H1 (cell line): Measurements from ENCODE around the gene EXOSC7. TPM values are rescaled to one million over a fixed set of nuclear protein-coding genes. Genes with fewer than 3 reads are reported as not detected.

ENCODE experiments used
- CTCF ChIA-PET: fragments of 300-600 bp; sonication (Branson Sonifier 250); formaldehyde crosslinking; loops from one replicate; lab custom pipeline; 2021; ENCODE audit not compliant: partially characterized antibody; lab: Charles Lee
- POLR2A ChIA-PET: fragments of 300-600 bp; sonication (Branson Sonifier 250); formaldehyde crosslinking; loops from one replicate; lab custom pipeline; 2021; ENCODE audit warnings: inconsistent platforms; ENCODE audit not compliant: partially characterized antibody; lab: Charles Lee
- DNase-seq, 2 experiments: peaks; one replicate each; pipeline versions ENCODE4 v3.0.0 to v3.0.0-alpha.2; 2010 to 2022; ENCODE audit warnings: low spot score in 2 of 2, low read depth in 1 of 2, mixed read lengths in 1 of 2
- FAIRE-seq: peaks from 2 replicates; lab custom pipeline; 2011; peaks lifted over from hg19 to GRCh38; lab: Jason Lieb, UNC
- H2AFZ ChIP-seq: 2 replicates; pipeline ENCODE4 v1.8.1; 2012; ENCODE audit warnings: low read length, inconsistent platforms
- H2AK5ac ChIP-seq: 2 replicates; pipeline ENCODE4 v1.6.1; 2013; ENCODE audit warnings: low read depth, low read length
- H2BK120ac ChIP-seq: replicated peaks from 2 replicates; pipeline ENCODE3; 2013; ENCODE audit warnings: low read depth, low read length, inconsistent platforms
- H2BK12ac ChIP-seq: 2 replicates; pipeline ENCODE4 v1.6.1; 2013; ENCODE audit warnings: low read depth, low read length
- H2BK15ac ChIP-seq: 2 replicates; pipeline ENCODE4 v1.6.1; 2013; ENCODE audit warnings: low read length
- H2BK20ac ChIP-seq: 2 replicates; pipeline ENCODE4 v1.6.1; 2013; ENCODE audit warnings: low read length
- H2BK5ac ChIP-seq: 2 replicates; pipeline ENCODE4 v1.6.1; 2013; ENCODE audit warnings: low read depth, low read length
- H3K14ac ChIP-seq: 2 replicates; pipeline ENCODE4 v1.6.1; 2013; ENCODE audit warnings: inconsistent platforms; ENCODE audit not compliant: insufficient read length
- H3K18ac ChIP-seq: 2 replicates; pipeline ENCODE4 v1.6.1; 2013; ENCODE audit warnings: low read length; ENCODE audit errors: extremely low read depth
- H3K23ac ChIP-seq: 2 replicates; pipeline ENCODE4 v1.6.1; 2013; ENCODE audit warnings: inconsistent platforms; ENCODE audit not compliant: insufficient read length
- H3K23me2 ChIP-seq: 2 replicates; pipeline ENCODE4 v1.6.1; 2013; ENCODE audit warnings: low read depth, low read length
- H3K27ac ChIP-seq: 2 replicates; pipeline ENCODE4 v1.6.1; 2011; ENCODE audit warnings: low read depth, low read length, inconsistent platforms
- H3K27me3 ChIP-seq, 4 experiments: replicated peaks in 1 of 4; 1 replicate in 1 of 4; 2 replicates in 3 of 4; pipeline versions ENCODE4 v1.6.1 to v1.8.1; 2011 to 2013; ENCODE audit warnings: low read length in 3 of 4, mild to moderate bottlenecking in 3 of 4, inconsistent platforms in 2 of 4, mixed read lengths in 2 of 4, moderate library complexity in 1 of 4; ENCODE audit not compliant: control insufficient read depth in 3 of 4, insufficient read depth in 3 of 4; ENCODE audit errors: extremely low read depth in 1 of 4
- H3K36me3 ChIP-seq, 4 experiments: 2 replicates each; pipeline versions ENCODE4 v1.6.1 to v1.8.1; 2011 to 2013; ENCODE audit warnings: mild to moderate bottlenecking in 4 of 4, low read length in 3 of 4, moderate library complexity in 2 of 4, control low read depth in 1 of 4, inconsistent platforms in 1 of 4; ENCODE audit not compliant: insufficient read depth in 4 of 4, control insufficient read depth in 2 of 4
- H3K4ac ChIP-seq: replicated peaks from 2 replicates; pipeline ENCODE3; 2013; ENCODE audit warnings: low read length, low read depth, mixed read lengths, inconsistent platforms; ENCODE audit not compliant: insufficient read length
- H3K4me1 ChIP-seq, 4 experiments: replicated peaks in 1 of 4; 1 replicate in 1 of 4; 2 replicates in 3 of 4; pipeline versions ENCODE4 v1.6.1 to v1.8.1; 2011 to 2013; ENCODE audit warnings: low read length in 3 of 4, inconsistent platforms in 2 of 4, mixed read lengths in 1 of 4; ENCODE audit not compliant: insufficient read depth in 4 of 4, control insufficient read depth in 3 of 4
- H3K4me2 ChIP-seq, 2 experiments: 2 replicates each; pipeline versions ENCODE4 v1.6.1 to v1.8.1; 2011 to 2013; ENCODE audit warnings: low read depth in 2 of 2, low read length in 2 of 2, control low read depth in 1 of 2, inconsistent platforms in 1 of 2, mild to moderate bottlenecking in 1 of 2; ENCODE audit not compliant: insufficient read depth in 1 of 2
- H3K4me3 ChIP-seq, 4 experiments: fragments of 200-600, 300-600 bp in 1 of 4; sonication (generic), shearing (Covaris generic), sonication (Bioruptor Twin) in 1 of 4; 2 replicates each; pipeline versions ENCODE4 v1.5.1 to v1.8.1; 2011 to 2016; ENCODE audit warnings: low read length in 4 of 4, low read depth in 3 of 4, control low read depth in 2 of 4, inconsistent platforms in 2 of 4, mild to moderate bottlenecking in 2 of 4, mixed read lengths in 1 of 4, moderate library complexity in 1 of 4; ENCODE audit not compliant: insufficient read depth in 2 of 4; ENCODE audit errors: extremely low read depth in 1 of 4
- H3K56ac ChIP-seq: replicated peaks from 2 replicates; pipeline ENCODE3; 2013; ENCODE audit warnings: low read depth, mild to moderate bottlenecking, mixed read lengths, low read length, inconsistent platforms; ENCODE audit not compliant: insufficient read length
- H3K79me1 ChIP-seq: 2 replicates; pipeline ENCODE4 v1.6.1; 2013; ENCODE audit warnings: low read depth, low read length, control low read depth
- H3K79me2 ChIP-seq, 2 experiments: 2 replicates each; pipeline versions ENCODE4 v1.6.1 to v1.8.1; 2012 to 2013; ENCODE audit warnings: low read length in 2 of 2, mild to moderate bottlenecking in 2 of 2, inconsistent platforms in 1 of 2; ENCODE audit not compliant: insufficient read depth in 2 of 2, control insufficient read depth in 1 of 2
- H3K9ac ChIP-seq, 4 experiments: replicated peaks in 1 of 4; 1 replicate in 1 of 4; 2 replicates in 3 of 4; pipeline versions ENCODE4 v1.6.1 to v1.8.1; 2011 to 2013; ENCODE audit warnings: low read depth in 3 of 4, low read length in 3 of 4, control low read depth in 2 of 4, mild to moderate bottlenecking in 2 of 4, moderate library complexity in 2 of 4, inconsistent platforms in 1 of 4; ENCODE audit errors: extremely low read depth in 1 of 4
- H3K9me3 ChIP-seq, 2 experiments: 2 replicates each; pipeline versions ENCODE4 v1.6.1 to v1.8.1; 2012 to 2013; ENCODE audit warnings: mild to moderate bottlenecking in 2 of 2, moderate library complexity in 2 of 2, control low read depth in 1 of 2, inconsistent platforms in 1 of 2, low read depth in 1 of 2, low read length in 1 of 2, mixed read lengths in 1 of 2; ENCODE audit not compliant: insufficient read depth in 2 of 2
- H4K20me1 ChIP-seq, 2 experiments: replicated peaks in 1 of 2; 2 replicates each; pipeline versions ENCODE3 to v1.8.1; 2011 to 2013; ENCODE audit warnings: inconsistent platforms in 2 of 2, low read length in 2 of 2, mild to moderate bottlenecking in 1 of 2; ENCODE audit not compliant: insufficient read depth in 2 of 2, control insufficient read depth in 1 of 2
- H4K5ac ChIP-seq: 2 replicates; pipeline ENCODE4 v1.6.1; 2013; ENCODE audit warnings: low read length, low read depth, mixed read lengths, inconsistent platforms; ENCODE audit not compliant: insufficient read length
- H4K8ac ChIP-seq: 2 replicates; pipeline ENCODE4 v1.8.0; 2013; ENCODE audit warnings: mild to moderate bottlenecking, moderate library complexity, low read length, inconsistent platforms; ENCODE audit not compliant: insufficient read depth; ENCODE audit errors: extremely low read depth
- H4K91ac ChIP-seq: replicated peaks from 2 replicates; pipeline ENCODE3; 2013; ENCODE audit warnings: low read length, mixed read lengths, inconsistent platforms; ENCODE audit not compliant: insufficient read length
- TAF1 ChIP-seq: IDR thresholded peaks from 2 replicates; pipeline ENCODE4 v1.6.1; 2011; ENCODE audit warnings: mild to moderate bottlenecking, low read depth, low read length
- TAF7 ChIP-seq: optimal IDR thresholded peaks from 2 replicates; pipeline ENCODE3; 2011; ENCODE audit warnings: low read depth, mild to moderate bottlenecking, inconsistent platforms, low read length, moderate library complexity, borderline replicate concordance
- WGBS, 2 experiments: shearing (Covaris generic) in 1 of 2; methylation state at CpG; one replicate each; pipeline versions ENCODE4 v1.1.6 to v1.1.7; 2013 to 2015; ENCODE audit warnings: low lambda C conversion rate in 2 of 2, mixed read lengths in 2 of 2, inconsistent platforms in 1 of 2, low coverage in 1 of 2, missing lambda C conversion rate in 1 of 2; ENCODE audit not compliant: insufficient replicate concordance in 2 of 2, insufficient coverage in 1 of 2, insufficient read length in 1 of 2; ENCODE audit errors: extremely low coverage in 1 of 2, missing lambda C conversion rate in 1 of 2; 5-methylcytosine and 5-hydroxymethylcytosine counted together
- polyA plus RNA-seq, 7 experiments: library from polyadenylated mRNA; depleted of rRNA in 3 of 7; stranded (reverse) in 5 of 7; unstranded in 2 of 7; fragments of >200 nt in 5 of 7; fragments of 200-250 nt in 2 of 7; gene quantifications; 1 replicate in 5 of 7; 2 replicates in 1 of 7; 4 replicates in 1 of 7; pipeline versions ENCODE4 v1.2.1 to v1.2.3, GENCODE V29; 2011 to 2013; ENCODE audit warnings: missing spikeins in 2 of 7, mixed read lengths in 2 of 7
- total RNA-seq: library from RNA; stranded (reverse); fragmentation: NEBNext Ultra II Directional; extraction: Animal tissue kit (Norgen Biotek cat#: 25700); gene quantifications from 2 replicates; pipeline ENCODE4 v1.2.1, GENCODE V29; 2021

EXOSC7 gene
- total and polyA plus RNA-seq, 2 of the 8 experiments (the other 6 are each of a cell fraction or from before 2014, with no cell fraction given), result 92.7 to 94.5 TPM

DNA sequence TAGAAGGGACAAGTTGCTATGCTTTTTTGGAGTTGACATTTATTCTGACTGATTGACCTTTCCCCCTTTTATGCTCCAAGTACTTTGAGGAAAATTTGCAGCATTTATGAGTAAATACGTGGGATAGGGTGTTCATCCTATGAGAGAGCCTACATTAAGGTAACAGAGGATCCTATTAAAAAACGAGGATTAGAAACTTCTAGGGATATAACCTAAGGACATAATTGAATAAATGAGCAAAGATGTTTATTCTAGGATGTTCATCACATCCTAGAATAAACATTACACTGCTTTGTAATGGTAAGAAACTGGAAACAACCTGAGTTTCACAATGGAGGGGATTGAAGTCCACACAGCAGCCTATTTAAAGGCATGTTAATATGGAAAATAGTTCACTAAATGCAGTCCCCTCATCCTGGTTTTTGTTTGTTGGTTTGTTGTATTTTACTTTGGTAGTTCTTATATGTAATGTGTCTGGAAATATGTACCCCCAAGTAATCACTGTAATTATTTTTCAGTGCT lies 26.2 kb downstream of the EXOSC7 start:
- no peak overlapping the region for H3K9ac ChIP-seq
- no peak overlapping the region for H3K4ac ChIP-seq
- no peak overlapping the region for H3K14ac ChIP-seq
- H4K20me1 ChIP-seq, result peaks cover 3 to 7% of the 10 kb centered on the region in 2 experiments
- 89% methylated on average over 2 of the region's 2 CpGs; no CpG with 5 or more reads in 1 of the 2 experiments for WGBS, 2 experiments
- ChIA-PET POLR2A (interaction anchor here (1.4 kb wide), 1 partner anchor 15 kb away, joined by 3 read pairs; no protein-coding TSS in a partner anchor), CTCF (interaction anchor here (5.5 kb wide), 1 partner anchor 11 kb away, joined by 37 read pairs; no protein-coding TSS in a partner anchor)
- H2BK12ac ChIP-seq, result no peak overlapping the region
- no peaks in the 10 kb centered on the region for H3K23me2 ChIP-seq
- no peak overlapping the region for H3K4me3 ChIP-seq
- H2AK5ac ChIP-seq, result no peak overlapping the region
- peaks cover 19 to 80% (median 66%) of the 10 kb centered on the region in 4 experiments for H3K36me3 ChIP-seq
- no peaks in the 10 kb centered on the region for H3K27me3 ChIP-seq
- no peak overlapping the region for H3K56ac ChIP-seq
- no peak overlapping the region for H2BK15ac ChIP-seq
- no peak overlapping the region for H4K8ac ChIP-seq
- no peak overlapping the region for H3K18ac ChIP-seq
- H2BK120ac ChIP-seq, result no peak overlapping the region
- H4K91ac ChIP-seq, result no peak overlapping the region
- H3K4me2 ChIP-seq, result no peak overlapping the region
- no peak overlapping the region for H4K5ac ChIP-seq
- H3K4me1 ChIP-seq, result no peaks in the 10 kb centered on the region
- H2BK20ac ChIP-seq, result no peak overlapping the region
- H3K23ac ChIP-seq, result no peak overlapping the region
- no peak overlapping the region for H2BK5ac ChIP-seq
- DNase-seq (no peak), FAIRE-seq (no peak)
- H3K79me2 ChIP-seq, result no peaks in the 10 kb centered on the region
- H2AFZ ChIP-seq, result no peak overlapping the region
- H3K27ac ChIP-seq, result no peak overlapping the region
- no peaks in the 10 kb centered on the region; the same call in 1 of the 2 replicates for H3K79me1 ChIP-seq
- H3K9me3 ChIP-seq, result peaks cover 4 to 11% of the 10 kb centered on the region in 2 experiments; a peak in 3 of 4 replicates
- TF ChIP-seq TAF7, result no peak
- TF ChIP-seq TAF1, result no peak
